ENCODE data around the gene PAF1. TPM values are rescaled to one million over a fixed set of nuclear protein-coding genes. Genes with fewer than 3 reads are reported as not detected.

Gene PAF1
- total and polyA plus RNA-seq, 2 donors (not counting 3 experiments of a cell fraction or from before 2014, with no cell fraction given) = 55.1 to 90.8 TPM

DNA sequence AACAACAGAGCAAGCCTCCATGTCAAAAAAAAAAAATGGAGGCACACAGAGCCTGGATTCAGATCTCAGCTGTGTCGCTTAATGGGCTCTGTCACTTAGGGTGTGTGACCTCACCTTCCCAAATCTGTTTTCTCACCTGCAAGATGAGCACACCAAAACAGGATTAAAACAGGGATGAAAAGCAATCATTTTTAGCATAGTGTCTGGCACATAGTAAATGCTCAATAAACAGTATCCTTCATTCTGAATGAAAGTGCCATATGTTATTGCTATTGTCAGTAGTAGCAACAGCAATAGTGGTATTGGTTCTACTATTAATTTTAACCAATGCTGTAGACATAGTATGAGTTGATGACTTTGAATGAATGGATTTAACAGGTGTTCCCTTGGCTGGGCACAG, 25.4 kb downstream of the PAF1 start:
- CTCF ChIA-PET = no interaction called here
- no peak overlapping the region for H3K4me3 ChIP-seq (replicated peaks in 1 of 3; ENCODE audit: insufficient read depth in 1 of 3, low read depth in 1 of 3, low read length in 3 of 3)
- H3K36me3 ChIP-seq (ENCODE audit: control insufficient read depth in 2 of 2, extremely low read depth in 1 of 2, insufficient read depth in 2 of 2, low read length in 2 of 2) = peaks cover 2 to 23% of the 10 kb centered on the region in 2 experiments
- H3K27ac ChIP-seq (ENCODE audit: insufficient read depth, low read depth, low read length) = no peak overlapping the region
- H2AFZ ChIP-seq (ENCODE audit: low read depth, low read length) = no peak overlapping the region
- no peak for TF ChIP-seq MYC (IDR thresholded peaks at IDR 0.05; ENCODE audit: low read depth, low read length)
- TF ChIP-seq JUN (IDR thresholded peaks at IDR 0.05; ENCODE audit: borderline replicate concordance, insufficient read depth, insufficient read length, low read depth) = no peak
- TF ChIP-seq POLR2AphosphoS5 (IDR thresholded peaks at IDR 0.05; ENCODE audit: insufficient read depth, low read depth, low read length) = no peak
- TF ChIP-seq POLR2A (IDR thresholded peaks at IDR 0.05; ENCODE audit: low read depth, low read length) = no peak
- TF ChIP-seq FOS (IDR thresholded peaks at IDR 0.05; ENCODE audit: borderline replicate concordance, insufficient read depth, low read length) = no peak
- no peak for TF ChIP-seq GATA2 (IDR thresholded peaks at IDR 0.05; ENCODE audit: insufficient read depth, insufficient read length, low read depth, low read length)
- TF ChIP-seq, protein P1, sequence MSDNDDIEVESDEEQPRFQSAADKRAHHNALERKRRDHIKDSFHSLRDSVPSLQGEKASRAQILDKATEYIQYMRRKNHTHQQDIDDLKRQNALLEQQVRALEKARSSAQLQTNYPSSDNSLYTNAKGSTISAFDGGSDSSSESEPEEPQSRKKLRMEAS (IDR thresholded peaks at IDR 0.05; ENCODE audit: insufficient read depth, insufficient read length) = no peak
- TF ChIP-seq, protein P2, sequence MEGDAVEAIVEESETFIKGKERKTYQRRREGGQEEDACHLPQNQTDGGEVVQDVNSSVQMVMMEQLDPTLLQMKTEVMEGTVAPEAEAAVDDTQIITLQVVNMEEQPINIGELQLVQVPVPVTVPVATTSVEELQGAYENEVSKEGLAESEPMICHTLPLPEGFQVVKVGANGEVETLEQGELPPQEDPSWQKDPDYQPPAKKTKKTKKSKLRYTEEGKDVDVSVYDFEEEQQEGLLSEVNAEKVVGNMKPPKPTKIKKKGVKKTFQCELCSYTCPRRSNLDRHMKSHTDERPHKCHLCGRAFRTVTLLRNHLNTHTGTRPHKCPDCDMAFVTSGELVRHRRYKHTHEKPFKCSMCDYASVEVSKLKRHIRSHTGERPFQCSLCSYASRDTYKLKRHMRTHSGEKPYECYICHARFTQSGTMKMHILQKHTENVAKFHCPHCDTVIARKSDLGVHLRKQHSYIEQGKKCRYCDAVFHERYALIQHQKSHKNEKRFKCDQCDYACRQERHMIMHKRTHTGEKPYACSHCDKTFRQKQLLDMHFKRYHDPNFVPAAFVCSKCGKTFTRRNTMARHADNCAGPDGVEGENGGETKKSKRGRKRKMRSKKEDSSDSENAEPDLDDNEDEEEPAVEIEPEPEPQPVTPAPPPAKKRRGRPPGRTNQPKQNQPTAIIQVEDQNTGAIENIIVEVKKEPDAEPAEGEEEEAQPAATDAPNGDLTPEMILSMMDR (IDR thresholded peaks at IDR 0.05; ENCODE audit: extremely low read depth in 1 of 2, insufficient read depth in 1 of 2, low read depth in 1 of 2, low read length in 2 of 2) = no peak
- TF ChIP-seq EZH2 (IDR thresholded peaks at IDR 0.05; ENCODE audit: borderline replicate concordance, low read depth, low read length, severe bottlenecking) = no peak
- POLR2A ChIA-PET = no interaction called here
- FAIRE-seq (no peak), DNase-seq (ENCODE audit: low read depth, low spot score) (no peak)
- peaks cover 12% of the 10 kb centered on the region for H3K4me1 ChIP-seq (ENCODE audit: control insufficient read depth, extremely low read depth, insufficient read depth, low read length)
- no peaks in the 10 kb centered on the region for H3K79me2 ChIP-seq (ENCODE audit: control insufficient read depth, insufficient read depth, low read length)
- dilution Hi-C loops (cut with MboI; ENCODE audit: extremely low pct_ligation_motif_present, low sequenced_read_pairs) = no loop called here
- H3K9ac ChIP-seq (replicated peaks; ENCODE audit: extremely low read depth, insufficient read depth, low read length) = no peak overlapping the region
- no peaks in the 10 kb centered on the region for H3K9me3 ChIP-seq (replicated peaks; ENCODE audit: control insufficient read depth, insufficient read depth, low read length)
- no peaks in the 10 kb centered on the region for H4K20me1 ChIP-seq (replicated peaks; ENCODE audit: control insufficient read depth, extremely low read depth, insufficient read depth, low read length)
- no TSS peak for BruUV-seq (replicated peaks)
- intact Hi-C loops (cut with micrococcal nuclease) = no loop called here
- H3K27me3 ChIP-seq (ENCODE audit: control insufficient read depth in 2 of 2, insufficient read depth in 2 of 2, low read length in 2 of 2) = no peaks in the 10 kb centered on the region
- no peaks in the 10 kb centered on the region for H3K9me1 ChIP-seq (replicated peaks; ENCODE audit: control insufficient read depth, extremely low read depth, insufficient read depth, low read length)
- H3K4me2 ChIP-seq (ENCODE audit: insufficient read depth, low read length) = no peak overlapping the region

Data from endothelial cell of umbilical vein (primary cell).